ENCODE data around the gene AGAP1. TPM values are rescaled to one million over a fixed set of nuclear protein-coding genes. Genes with fewer than 3 reads are reported as not detected.

The AGAP1 gene
- total and polyA plus RNA-seq, 2 donors (not counting 3 experiments of a cell fraction or from before 2014, with no cell fraction given): 10.2 to 20.9 TPM

DNA sequence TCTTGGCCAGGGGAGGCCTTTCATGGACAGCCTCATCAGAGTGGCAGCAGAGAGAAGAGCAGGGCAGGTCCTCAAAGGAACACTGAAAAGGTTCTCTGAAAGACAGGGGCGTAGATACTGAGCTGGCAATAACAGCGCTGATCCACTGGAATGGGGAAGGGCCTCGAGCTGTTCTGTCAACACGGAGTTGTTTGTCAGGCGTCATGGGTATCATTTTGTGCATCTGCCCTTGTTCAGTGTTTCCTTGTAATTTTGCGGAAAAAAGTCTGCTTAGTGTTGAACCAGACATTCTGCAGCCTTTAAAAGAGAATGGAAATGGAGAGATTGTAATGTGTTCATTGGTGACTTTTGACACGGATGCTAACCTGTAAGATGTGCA, 21.5 kb downstream of the AGAP1 start:
- intact Hi-C loops (cut with micrococcal nuclease): no loop called here
- CTCF ChIA-PET: interaction anchor here (0.6 kb wide), 1 partner anchor 231 kb away, joined by 5 read pairs; no protein-coding TSS in a partner anchor

More for the DNA sequence above, 21.5 kb downstream of the AGAP1 start:
- H3K27ac ChIP-seq (ENCODE audit: insufficient read depth, low read depth, low read length): no peak overlapping the region
- no peaks in the 10 kb centered on the region for H3K9me3 ChIP-seq (replicated peaks; ENCODE audit: control insufficient read depth, insufficient read depth, low read length)
- no peaks in the 10 kb centered on the region for H3K27me3 ChIP-seq (ENCODE audit: control insufficient read depth in 2 of 2, insufficient read depth in 2 of 2, low read length in 2 of 2)
- H3K4me1 ChIP-seq (ENCODE audit: control insufficient read depth, extremely low read depth, insufficient read depth, low read length): peaks cover 14% of the 10 kb centered on the region
- no peaks in the 10 kb centered on the region for H4K20me1 ChIP-seq (replicated peaks; ENCODE audit: control insufficient read depth, extremely low read depth, insufficient read depth, low read length)
- H3K9ac ChIP-seq (replicated peaks; ENCODE audit: extremely low read depth, insufficient read depth, low read length): no peak overlapping the region
- DNase-seq (ENCODE audit: low read depth, low spot score) (no peak), FAIRE-seq (no peak)
- no peaks in the 10 kb centered on the region for H3K36me3 ChIP-seq (ENCODE audit: control insufficient read depth in 2 of 2, extremely low read depth in 1 of 2, insufficient read depth in 2 of 2, low read length in 2 of 2)
- POLR2A ChIA-PET: no interaction called here
- peaks cover 5% of the 10 kb centered on the region for H3K79me2 ChIP-seq (ENCODE audit: control insufficient read depth, insufficient read depth, low read length)
- no TSS peak for BruUV-seq (replicated peaks)
- dilution Hi-C loops (cut with MboI; ENCODE audit: extremely low pct_ligation_motif_present, low sequenced_read_pairs): no loop called here
- no peak overlapping the region for H3K4me2 ChIP-seq (ENCODE audit: insufficient read depth, low read length)
- no peak overlapping the region for H2AFZ ChIP-seq (ENCODE audit: low read depth, low read length)
- no peaks in the 10 kb centered on the region for H3K9me1 ChIP-seq (replicated peaks; ENCODE audit: control insufficient read depth, extremely low read depth, insufficient read depth, low read length)
- no peak overlapping the region for H3K4me3 ChIP-seq (replicated peaks in 1 of 3; ENCODE audit: insufficient read depth in 1 of 3, low read depth in 1 of 3, low read length in 3 of 3)
- TF ChIP-seq GATA2 (IDR thresholded peaks at IDR 0.05; ENCODE audit: insufficient read depth, insufficient read length, low read depth, low read length) (no peak), JUN (IDR thresholded peaks at IDR 0.05; ENCODE audit: borderline replicate concordance, insufficient read depth, insufficient read length, low read depth) (no peak), EZH2 (IDR thresholded peaks at IDR 0.05; ENCODE audit: borderline replicate concordance, low read depth, low read length, severe bottlenecking) (no peak), FOS (IDR thresholded peaks at IDR 0.05; ENCODE audit: borderline replicate concordance, insufficient read depth, low read length) (no peak), MYC (IDR thresholded peaks at IDR 0.05; ENCODE audit: low read depth, low read length) (no peak), POLR2A (IDR thresholded peaks at IDR 0.05; ENCODE audit: low read depth, low read length) (no peak), MAX (IDR thresholded peaks at IDR 0.05; ENCODE audit: insufficient read depth, insufficient read length) (no peak), POLR2AphosphoS5 (IDR thresholded peaks at IDR 0.05; ENCODE audit: insufficient read depth, low read depth, low read length) (no peak)
- TF ChIP-seq, protein P1, sequence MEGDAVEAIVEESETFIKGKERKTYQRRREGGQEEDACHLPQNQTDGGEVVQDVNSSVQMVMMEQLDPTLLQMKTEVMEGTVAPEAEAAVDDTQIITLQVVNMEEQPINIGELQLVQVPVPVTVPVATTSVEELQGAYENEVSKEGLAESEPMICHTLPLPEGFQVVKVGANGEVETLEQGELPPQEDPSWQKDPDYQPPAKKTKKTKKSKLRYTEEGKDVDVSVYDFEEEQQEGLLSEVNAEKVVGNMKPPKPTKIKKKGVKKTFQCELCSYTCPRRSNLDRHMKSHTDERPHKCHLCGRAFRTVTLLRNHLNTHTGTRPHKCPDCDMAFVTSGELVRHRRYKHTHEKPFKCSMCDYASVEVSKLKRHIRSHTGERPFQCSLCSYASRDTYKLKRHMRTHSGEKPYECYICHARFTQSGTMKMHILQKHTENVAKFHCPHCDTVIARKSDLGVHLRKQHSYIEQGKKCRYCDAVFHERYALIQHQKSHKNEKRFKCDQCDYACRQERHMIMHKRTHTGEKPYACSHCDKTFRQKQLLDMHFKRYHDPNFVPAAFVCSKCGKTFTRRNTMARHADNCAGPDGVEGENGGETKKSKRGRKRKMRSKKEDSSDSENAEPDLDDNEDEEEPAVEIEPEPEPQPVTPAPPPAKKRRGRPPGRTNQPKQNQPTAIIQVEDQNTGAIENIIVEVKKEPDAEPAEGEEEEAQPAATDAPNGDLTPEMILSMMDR (IDR thresholded peaks at IDR 0.05; ENCODE audit: extremely low read depth in 1 of 2, insufficient read depth in 1 of 2, low read depth in 1 of 2, low read length in 2 of 2): no peak

Measured in endothelial cell of umbilical vein (primary cell).